Prostate gland (tissue), 2 donors: ENCODE data around the gene PRKCQ.

ENCODE experiments used
- POLR2A ChIP-seq: fragments of 450-650 bp; IDR thresholded peaks from one replicate; pipeline ENCODE4 v1.6.1; 2016; ENCODE audit warnings: antibody characterized with exemption, mild to moderate bottlenecking
- POLR2AphosphoS5 ChIP-seq: sonication (generic); formaldehyde crosslinking; IDR thresholded peaks from one replicate; pipeline ENCODE4 v1.6.1; 2017; ENCODE audit warnings: antibody characterized with exemption
- TF ChIP-seq, protein P1 (sequence below), 4 experiments: fragments of 200-600 bp in 2 of 4; fragments of 450-650 bp in 2 of 4; sonication (generic) in 2 of 4; IDR thresholded peaks; 1 replicate in 3 of 4; 2 replicates in 1 of 4; pipeline ENCODE4 v1.5.1; 2016 to 2019; ENCODE audit warnings: antibody characterized with exemption in 4 of 4, mild to moderate bottlenecking in 2 of 4, moderate library complexity in 2 of 4

DNA sequence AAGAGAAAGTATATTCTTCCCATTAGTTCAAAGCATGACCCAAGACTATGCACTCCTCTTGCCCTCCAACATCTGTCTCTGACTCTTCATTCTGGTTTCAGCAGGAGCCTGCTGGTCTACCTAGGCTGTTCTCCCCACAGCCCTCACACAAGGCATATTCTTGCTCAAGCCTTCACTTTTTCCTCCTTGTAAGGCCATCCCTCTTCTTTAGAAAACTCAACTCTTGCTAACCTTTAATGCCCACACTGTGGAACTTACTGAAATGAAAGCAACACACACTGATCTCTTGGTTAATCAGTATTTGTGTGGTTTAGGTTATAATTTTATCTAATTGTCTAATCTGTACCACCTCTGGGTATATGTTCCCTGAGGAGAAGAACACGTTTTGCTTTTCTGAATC lies 75.8 kb downstream of the PRKCQ start:
- TF ChIP-seq POLR2AphosphoS5 (no peak), POLR2A (no peak)
- TF ChIP-seq, protein P1, sequence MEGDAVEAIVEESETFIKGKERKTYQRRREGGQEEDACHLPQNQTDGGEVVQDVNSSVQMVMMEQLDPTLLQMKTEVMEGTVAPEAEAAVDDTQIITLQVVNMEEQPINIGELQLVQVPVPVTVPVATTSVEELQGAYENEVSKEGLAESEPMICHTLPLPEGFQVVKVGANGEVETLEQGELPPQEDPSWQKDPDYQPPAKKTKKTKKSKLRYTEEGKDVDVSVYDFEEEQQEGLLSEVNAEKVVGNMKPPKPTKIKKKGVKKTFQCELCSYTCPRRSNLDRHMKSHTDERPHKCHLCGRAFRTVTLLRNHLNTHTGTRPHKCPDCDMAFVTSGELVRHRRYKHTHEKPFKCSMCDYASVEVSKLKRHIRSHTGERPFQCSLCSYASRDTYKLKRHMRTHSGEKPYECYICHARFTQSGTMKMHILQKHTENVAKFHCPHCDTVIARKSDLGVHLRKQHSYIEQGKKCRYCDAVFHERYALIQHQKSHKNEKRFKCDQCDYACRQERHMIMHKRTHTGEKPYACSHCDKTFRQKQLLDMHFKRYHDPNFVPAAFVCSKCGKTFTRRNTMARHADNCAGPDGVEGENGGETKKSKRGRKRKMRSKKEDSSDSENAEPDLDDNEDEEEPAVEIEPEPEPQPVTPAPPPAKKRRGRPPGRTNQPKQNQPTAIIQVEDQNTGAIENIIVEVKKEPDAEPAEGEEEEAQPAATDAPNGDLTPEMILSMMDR (IDR thresholded peaks at IDR 0.05), result no peak
